Measurements from ENCODE around the gene UBE2H.
"Not testable (repeated sequence)": the region's sequence is repeated elsewhere in the genome, so short reads cannot be mapped to it uniquely, and the experiment has no call there.

Gene UBE2H

GRCh38 chr7:129872054-129872453 is 80.7 kb downstream of the UBE2H start:
- in situ Hi-C loops (cut with MboI; ENCODE audit: low sequenced_read_pairs, unreplicated experiment) = no loop called here
- DNase-seq (ENCODE audit: low spot score) = no peak
- no peak for TF ChIP-seq CTCF (IDR thresholded peaks at IDR 0.05; ENCODE audit: borderline replicate concordance, control extremely low read depth, extremely low read depth, insufficient read depth, missing control alignments)

GRCh38 chr7:129870668-129871067 is 82.1 kb downstream of the UBE2H start:
- no peak for DNase-seq (ENCODE audit: low spot score)
- in situ Hi-C loops (cut with MboI; ENCODE audit: low sequenced_read_pairs, unreplicated experiment) = no loop called here
- no peak for TF ChIP-seq CTCF (IDR thresholded peaks at IDR 0.05; ENCODE audit: borderline replicate concordance, control extremely low read depth, extremely low read depth, insufficient read depth, missing control alignments)

- in situ Hi-C loops (cut with MboI; ENCODE audit: low sequenced_read_pairs, unreplicated experiment) = no loop called here
- no peak for DNase-seq (ENCODE audit: low spot score)
- no peak for TF ChIP-seq CTCF (IDR thresholded peaks at IDR 0.05; ENCODE audit: borderline replicate concordance, control extremely low read depth, extremely low read depth, insufficient read depth, missing control alignments)
Measured at GRCh38 chr7:129866251-129866650, 86.5 kb downstream of the UBE2H start.

- TF ChIP-seq CTCF (IDR thresholded peaks at IDR 0.05; ENCODE audit: borderline replicate concordance, control extremely low read depth, extremely low read depth, insufficient read depth, missing control alignments) = no peak
- DNase-seq (ENCODE audit: low spot score) = no peak
- in situ Hi-C loops (cut with MboI; ENCODE audit: low sequenced_read_pairs, unreplicated experiment) = no loop called here
Measured at GRCh38 chr7:129865925-129866201, 86.9 kb downstream of the UBE2H start.

GRCh38 chr7:129865093-129865924 is 87.5 kb downstream of the UBE2H start:
- DNase-seq (ENCODE audit: low spot score) = no peak
- in situ Hi-C loops (cut with MboI; ENCODE audit: low sequenced_read_pairs, unreplicated experiment) = no loop called here
- TF ChIP-seq CTCF (IDR thresholded peaks at IDR 0.05; ENCODE audit: borderline replicate concordance, control extremely low read depth, extremely low read depth, insufficient read depth, missing control alignments) = no peak

- in situ Hi-C loops (cut with MboI; ENCODE audit: low sequenced_read_pairs, unreplicated experiment); DNase-seq (ENCODE audit: low spot score): not testable (repeated sequence)
Measured at GRCh38 chr7:129864676-129865075, 88.1 kb downstream of the UBE2H start.

GRCh38 chr7:129864042-129864441 is 88.7 kb downstream of the UBE2H start:
- in situ Hi-C loops (cut with MboI; ENCODE audit: low sequenced_read_pairs, unreplicated experiment) = no loop called here
- no peak for TF ChIP-seq CTCF (IDR thresholded peaks at IDR 0.05; ENCODE audit: borderline replicate concordance, control extremely low read depth, extremely low read depth, insufficient read depth, missing control alignments)
- DNase-seq (ENCODE audit: low spot score) = no peak
